T-cell (primary cell): ENCODE results near the gene C16orf89. TPM values are rescaled to one million over a fixed set of nuclear protein-coding genes. Genes with fewer than 3 reads are reported as not detected.
"Not testable (repeated sequence)": the region's sequence is repeated elsewhere in the genome, so short reads cannot be mapped to it uniquely, and the experiment has no call there.

Experiments used
- ATAC-seq, 4 experiments: fragments of 200-7000 bp in 3 of 4; fragments of 150-1000 bp in 1 of 4; cut with Tn5 transposase; replicated peaks in 1 of 4; 1 replicate in 3 of 4; 2 replicates in 1 of 4; pipeline ENCODE4 v1.10.0; 2021; ENCODE audit warnings: moderate library complexity in 3 of 4, mild to moderate bottlenecking in 2 of 4, moderate number of reproducible peaks in 1 of 4
- CTCF ChIA-PET, 2 donors: fragments of 300-600 bp; sonication (Branson Sonifier 250); formaldehyde crosslinking; loops; one replicate each; lab custom pipeline; 2022; ENCODE audit warnings: antibody characterized with exemption in 2 of 2; lab: Charles Lee
- POLR2A ChIA-PET, 2 donors: fragments of 300-600 bp; sonication (Branson Sonifier 250); formaldehyde crosslinking; loops; one replicate each; lab custom pipeline; 2022; ENCODE audit warnings: antibody characterized with exemption in 2 of 2; lab: Charles Lee
- DNase-seq, 35 experiments: peaks; one replicate each; pipeline versions ENCODE4 v3.0.0 to v3.0.0-alpha.2; 2013 to 2023
- H3K27ac ChIP-seq: one replicate; pipeline ENCODE4 v1.5.1; 2013; ENCODE audit warnings: low read length
- H3K27me3 ChIP-seq, 2 experiments: replicated peaks in 1 of 2; 1 replicate in 1 of 2; 2 replicates in 1 of 2; pipeline versions ENCODE4 v1.6.1 to v1.7.0; 2013; ENCODE audit warnings: low read length in 1 of 2, mixed read lengths in 1 of 2; ENCODE audit not compliant: control insufficient read depth in 2 of 2, insufficient read depth in 2 of 2; ENCODE audit errors: extremely low read depth in 1 of 2
- H3K36me3 ChIP-seq, 2 donors: 1 replicate in 1 of 2; 2 replicates in 1 of 2; pipeline versions ENCODE4 v1.6.1 to v1.7.0; 2013; ENCODE audit warnings: low read length in 1 of 2; ENCODE audit not compliant: control insufficient read depth in 2 of 2, insufficient read depth in 1 of 2; ENCODE audit errors: extremely low read depth in 1 of 2
- H3K4me1 ChIP-seq, 2 experiments: 1 replicate in 1 of 2; 2 replicates in 1 of 2; pipeline versions ENCODE4 v1.6.1 to v1.7.0; 2013; ENCODE audit warnings: low read length in 2 of 2, mixed read lengths in 1 of 2; ENCODE audit not compliant: insufficient read depth in 2 of 2, control insufficient read depth in 1 of 2; ENCODE audit errors: extremely low read depth in 1 of 2
- H3K4me3 ChIP-seq, 2 donors: 1 replicate in 1 of 2; 2 replicates in 1 of 2; pipeline versions ENCODE4 v1.5.1 to v1.7.0; 2013; ENCODE audit warnings: mild to moderate bottlenecking in 2 of 2, low read length in 1 of 2, moderate library complexity in 1 of 2; ENCODE audit not compliant: control insufficient read depth in 1 of 2; ENCODE audit errors: extremely low read depth in 1 of 2
- H3K9me3 ChIP-seq: 2 replicates; pipeline ENCODE4 v1.7.0; 2013
- H3K27ac Mint-ChIP-seq, 2 donors: one replicate each; pipeline ENCODE4 v1.8.0; 2020 to 2021; ENCODE audit warnings: mild to moderate bottlenecking in 2 of 2, mixed read lengths in 2 of 2
- H3K27me3 Mint-ChIP-seq, 2 donors: one replicate each; pipeline ENCODE4 v1.8.0; 2021 to 2022; ENCODE audit warnings: mixed read lengths in 2 of 2
- H3K36me3 Mint-ChIP-seq: one replicate; pipeline ENCODE4 v1.8.0; 2021; ENCODE audit warnings: mixed read lengths
- H3K4me1 Mint-ChIP-seq, 3 donors: one replicate each; pipeline ENCODE4 v1.8.0; 2020 to 2022; ENCODE audit warnings: mixed read lengths in 3 of 3, mild to moderate bottlenecking in 1 of 3
- H3K4me3 Mint-ChIP-seq, 3 donors: one replicate each; pipeline ENCODE4 v1.8.0; 2020 to 2022; ENCODE audit warnings: mild to moderate bottlenecking in 3 of 3, mixed read lengths in 3 of 3, moderate library complexity in 3 of 3
- H3K9me3 Mint-ChIP-seq, 3 donors: one replicate each; pipeline ENCODE4 v1.8.0; 2020 to 2022; ENCODE audit warnings: mixed read lengths in 3 of 3
- WGBS: methylation state at CpG from one replicate; pipeline ENCODE4 v1.1.5; 2013; ENCODE audit warnings: missing lambda C conversion rate; ENCODE audit not compliant: insufficient coverage; 5-methylcytosine and 5-hydroxymethylcytosine counted together
- total RNA-seq, 35 experiments: library from RNA in 6 of 35; stranded (reverse) in 6 of 35; fragments of 120-200 nt in 1 of 35; gene quantifications; one replicate each; pipeline versions ENCODE4 v1.2.1 to v1.2.4 and lab custom pipeline; 2013 to 2026

Gene C16orf89, protein sequence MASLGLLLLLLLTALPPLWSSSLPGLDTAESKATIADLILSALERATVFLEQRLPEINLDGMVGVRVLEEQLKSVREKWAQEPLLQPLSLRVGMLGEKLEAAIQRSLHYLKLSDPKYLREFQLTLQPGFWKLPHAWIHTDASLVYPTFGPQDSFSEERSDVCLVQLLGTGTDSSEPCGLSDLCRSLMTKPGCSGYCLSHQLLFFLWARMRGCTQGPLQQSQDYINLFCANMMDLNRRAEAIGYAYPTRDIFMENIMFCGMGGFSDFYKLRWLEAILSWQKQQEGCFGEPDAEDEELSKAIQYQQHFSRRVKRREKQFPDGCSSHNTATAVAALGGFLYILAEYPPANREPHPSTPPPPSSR
- total RNA-seq (under 1 TPM in 2 of 5 donors, not detected in 3; 0.62 to 0.79 TPM), total RNA-seq (lab: John Stamatoyannopoulos, UW) (0 to 0.06 (median 0) reads per million in 29 experiments)
- total RNA-seq (2013), result 0.53 TPM

DNA sequence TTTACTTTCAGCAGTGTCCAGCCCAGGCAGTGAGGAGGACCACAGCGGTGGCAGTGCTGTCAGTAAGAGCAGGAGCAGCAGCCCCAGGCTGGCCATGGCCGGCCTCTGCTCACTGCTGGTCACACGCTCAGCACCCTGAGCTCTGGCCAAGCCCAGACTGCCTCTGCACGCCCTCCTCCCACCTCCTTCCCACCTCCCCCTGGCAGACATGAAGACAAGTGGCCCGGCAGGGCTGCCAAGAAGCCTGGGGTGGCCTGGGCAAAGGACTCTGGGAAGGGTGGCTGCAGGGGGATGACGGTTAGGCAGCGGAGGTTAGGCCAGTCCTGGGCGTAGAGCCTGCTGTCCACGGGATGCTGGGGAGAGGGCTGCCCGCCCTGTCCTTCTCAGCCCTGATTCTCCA lies at the start of gene C16orf89:
C16orf89 (minus strand) TSS at position 144 of the 400 bp plus-strand sequence; CDS start at position 96, 48 bp downstream.
- Histone ChIP-seq H3K36me3 (no peaks in the 10 kb centered on the region), H3K27ac (no peak within 1 kb of the TSS), H3K27me3 (peaks cover 0 to 10% of the 10 kb centered on the region in 2 experiments), H3K4me1 (peaks cover 0 to 1% of the 10 kb centered on the region in 2 experiments), H3K4me3 (no peak within 1 kb of the TSS), H3K9me3 (no peaks in the 10 kb centered on the region)
- H3K27me3 Mint-ChIP-seq, result peaks cover 0 to 5% of the 10 kb centered on the region in 2 donors
- H3K27ac Mint-ChIP-seq, result no peak within 1 kb of the TSS
- no peaks in the 10 kb centered on the region for H3K9me3 Mint-ChIP-seq
- H3K36me3 Mint-ChIP-seq, result no peaks in the 10 kb centered on the region
- H3K4me3 Mint-ChIP-seq, result no peak within 1 kb of the TSS
- POLR2A ChIA-PET, result no interaction called here
- CTCF ChIA-PET, result no interaction called here
- H3K4me1 Mint-ChIP-seq, result peaks cover 2% of the 10 kb centered on the region in 3 donors
- WGBS, result 83% methylated on average over 8 of the region's 10 CpGs
- ATAC-seq, result no peak
- DNase-seq, result no peak

DNA sequence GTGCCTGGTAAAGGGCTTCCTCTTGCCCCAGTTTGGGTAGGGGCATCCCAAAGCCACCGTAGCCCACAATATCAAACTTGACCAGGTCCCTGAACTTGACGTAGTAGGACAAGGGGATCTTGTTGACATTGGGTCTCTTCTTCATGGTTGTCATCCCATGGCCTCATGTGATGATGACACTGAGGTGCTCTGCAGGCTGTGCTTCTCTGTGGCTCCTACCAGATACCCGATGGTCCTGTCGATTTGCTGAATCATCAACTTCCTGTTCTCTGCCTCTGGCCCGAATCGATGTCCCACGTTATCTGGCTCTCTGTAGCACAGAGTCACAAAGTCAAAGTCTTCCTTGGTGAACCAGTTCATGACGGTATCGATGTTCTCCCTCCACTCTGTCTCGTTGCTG lies 45.2 kb upstream of the C16orf89 start:
- ATAC-seq, H3K4me3 Mint-ChIP-seq, H3K9me3 Mint-ChIP-seq, DNase-seq, H3K27ac Mint-ChIP-seq, H3K27ac ChIP-seq, H3K36me3 ChIP-seq, POLR2A ChIA-PET, H3K27me3 ChIP-seq, H3K4me1 ChIP-seq, H3K36me3 Mint-ChIP-seq, H3K4me1 Mint-ChIP-seq, H3K4me3 ChIP-seq, H3K9me3 ChIP-seq, CTCF ChIA-PET: not testable (repeated sequence)
- 65% methylated on average over 4 of the region's 10 CpGs for WGBS
- peaks cover 4 to 11% of the 10 kb centered on the region in 2 donors for H3K27me3 Mint-ChIP-seq

DNA sequence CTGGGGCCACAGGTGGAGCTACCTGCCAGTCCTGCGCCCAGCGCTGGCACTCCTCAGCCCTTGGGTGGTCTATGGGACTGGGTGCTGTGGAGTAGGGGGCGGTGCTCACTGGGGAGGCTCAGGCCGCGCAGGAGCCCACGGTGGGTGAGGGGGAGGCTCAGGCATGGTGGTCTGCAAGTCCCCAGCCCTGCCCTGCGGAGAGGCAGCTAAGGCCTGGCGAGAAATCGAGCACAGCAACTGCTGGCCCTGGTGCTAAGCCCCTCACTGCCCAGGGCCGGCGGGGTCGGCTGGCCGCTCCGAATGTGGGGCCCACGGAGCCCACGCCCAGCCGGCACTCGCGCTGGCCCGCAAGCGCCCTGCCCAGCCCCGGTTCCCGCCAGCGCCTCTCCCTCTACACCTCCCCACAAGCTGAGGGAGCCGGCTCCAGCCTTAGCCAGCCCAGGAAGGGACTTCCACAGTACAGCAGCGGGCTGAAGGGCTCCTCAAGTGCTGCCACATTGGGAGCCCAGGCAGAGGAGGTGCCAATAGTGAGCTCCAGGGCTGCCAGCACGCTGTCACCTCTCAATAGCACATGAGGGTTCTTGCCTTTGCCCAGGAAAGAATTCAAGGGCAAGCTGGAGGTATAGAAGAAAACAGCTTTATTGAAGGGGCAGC lies 42.9 kb upstream of the C16orf89 start:
- peaks cover 4 to 9% of the 10 kb centered on the region in 2 donors for H3K27me3 Mint-ChIP-seq
- CTCF ChIA-PET, result no interaction called here
- no peak for ATAC-seq
- no peak overlapping the region for H3K27ac Mint-ChIP-seq
- Histone ChIP-seq H3K4me3 (no peak overlapping the region), H3K27ac (no peak overlapping the region), H3K4me1 (no peaks in the 10 kb centered on the region), H3K36me3 (no peaks in the 10 kb centered on the region), H3K9me3 (no peaks in the 10 kb centered on the region), H3K27me3 (peaks cover 0 to 5% of the 10 kb centered on the region in 2 experiments)
- no peaks in the 10 kb centered on the region for H3K9me3 Mint-ChIP-seq
- no peaks in the 10 kb centered on the region for H3K4me1 Mint-ChIP-seq
- H3K4me3 Mint-ChIP-seq, result no peak overlapping the region
- POLR2A ChIA-PET, result no interaction called here
- 87% methylated on average over 14 of the region's 27 CpGs for WGBS
- no peaks in the 10 kb centered on the region for H3K36me3 Mint-ChIP-seq
- no peak for DNase-seq

DNA sequence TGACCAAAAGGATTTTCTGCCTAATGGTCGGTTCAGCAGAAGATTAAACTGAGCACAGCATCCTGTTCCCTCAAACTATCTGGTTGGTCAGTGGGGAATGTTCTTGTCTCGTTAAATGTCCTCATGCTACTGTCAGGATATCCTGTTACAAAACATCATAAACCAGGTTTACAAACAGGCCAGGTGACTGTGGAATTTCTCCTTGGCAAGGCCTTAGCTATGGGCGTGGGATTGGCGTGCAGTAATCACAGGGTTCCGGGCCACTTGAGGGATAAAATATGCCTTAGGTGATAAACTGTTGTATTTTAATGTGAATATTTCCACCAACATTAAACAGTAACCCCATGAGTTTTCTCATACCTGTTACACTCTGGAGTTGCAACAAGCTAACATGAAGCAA lies 39.3 kb upstream of the C16orf89 start:
- H3K36me3 ChIP-seq, H3K4me3 Mint-ChIP-seq, H3K9me3 ChIP-seq, H3K4me3 ChIP-seq, H3K27me3 Mint-ChIP-seq, H3K36me3 Mint-ChIP-seq, H3K4me1 ChIP-seq, H3K4me1 Mint-ChIP-seq, H3K27ac Mint-ChIP-seq, CTCF ChIA-PET, POLR2A ChIA-PET, H3K27ac ChIP-seq, H3K27me3 ChIP-seq, ATAC-seq, H3K9me3 Mint-ChIP-seq, DNase-seq: not testable (repeated sequence)
- no CpG with 5 or more reads among the region's 5 CpGs for WGBS

DNA sequence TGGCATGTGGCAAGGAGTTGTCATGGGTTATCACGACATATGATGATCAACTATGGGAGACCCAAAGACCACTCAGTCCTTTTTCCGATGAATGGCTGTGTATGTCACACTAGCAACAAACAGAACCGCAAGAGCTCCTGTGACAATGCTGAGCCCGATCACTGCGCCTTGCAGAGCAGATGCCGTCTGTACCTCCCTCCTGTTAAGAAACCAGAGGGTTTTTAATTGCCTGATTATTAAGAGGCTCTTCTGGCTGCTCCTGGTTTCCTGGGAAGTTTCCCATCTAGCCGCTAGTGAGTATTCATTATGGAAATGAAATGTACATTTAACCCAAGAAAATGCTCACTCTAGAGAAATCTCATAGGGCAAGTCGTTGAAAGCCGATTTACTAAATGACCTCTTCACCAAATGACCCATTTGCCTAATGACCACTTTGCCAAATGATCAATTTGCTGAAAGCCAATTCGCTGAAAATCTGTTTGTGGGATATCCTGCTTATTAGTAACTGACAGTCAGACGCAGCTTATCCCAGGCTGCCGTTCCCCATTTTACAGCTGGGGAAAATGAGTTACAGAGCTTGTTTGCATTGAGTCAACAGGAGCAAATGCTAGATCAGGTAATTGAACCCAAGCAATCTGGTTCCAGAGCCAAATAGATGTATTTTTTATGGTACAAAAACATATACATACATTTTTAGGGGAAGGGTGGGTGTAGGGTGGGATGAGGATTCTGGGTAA lies 37.7 kb upstream of the C16orf89 start:
- H3K4me3 Mint-ChIP-seq, CTCF ChIA-PET, H3K4me3 ChIP-seq, H3K4me1 Mint-ChIP-seq, H3K27ac Mint-ChIP-seq, H3K27me3 ChIP-seq, H3K4me1 ChIP-seq, DNase-seq, ATAC-seq, H3K36me3 ChIP-seq, H3K9me3 Mint-ChIP-seq, H3K36me3 Mint-ChIP-seq, H3K9me3 ChIP-seq, H3K27ac ChIP-seq, H3K27me3 Mint-ChIP-seq: not testable (repeated sequence)
- POLR2A ChIA-PET, result interaction anchor here in 1 of 2 donors (0.6 kb wide), 1 partner anchor 66 kb away, joined by 3 read pairs; no protein-coding TSS in a partner anchor
- WGBS, result 92% methylated on average over 2 of the region's 12 CpGs

DNA sequence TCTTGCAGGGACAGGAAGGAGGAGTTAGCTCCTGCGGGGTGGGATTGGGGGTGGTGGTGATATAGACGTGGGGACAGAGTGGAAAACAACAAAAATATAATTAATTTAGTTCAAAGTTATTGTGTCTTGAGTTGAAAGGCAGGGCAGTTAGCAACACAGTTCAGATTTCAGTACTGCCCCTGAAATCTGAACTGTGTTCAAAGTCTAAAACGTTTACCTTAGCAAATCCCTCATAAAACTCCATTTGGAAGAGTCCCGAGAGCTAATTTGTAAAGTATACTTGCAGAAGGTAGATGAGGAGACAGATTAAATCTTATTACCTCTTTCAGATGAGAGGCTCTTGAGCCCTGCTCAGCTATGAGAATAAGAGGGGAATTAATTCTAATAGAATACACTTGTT lies 33.4 kb upstream of the C16orf89 start:
- peak overlapping the region; percentile 89 to 92 (median 89) for H3K4me3 Mint-ChIP-seq
- H3K9me3 ChIP-seq, H3K4me1 ChIP-seq, H3K27me3 ChIP-seq, H3K27ac ChIP-seq, H3K9me3 Mint-ChIP-seq, ATAC-seq, DNase-seq, H3K27me3 Mint-ChIP-seq, H3K36me3 Mint-ChIP-seq, H3K36me3 ChIP-seq, H3K4me3 ChIP-seq: not testable (repeated sequence)
- ChIA-PET CTCF (interaction anchor here in 1 of 2 donors (1.0 kb wide), 1 partner anchor 475 kb away, joined by 3 read pairs; the partner anchor contains the start of gene MGRN1), POLR2A (interaction anchor here in 1 of 2 donors (0.6 kb wide), 1 partner anchor 203 kb away, joined by 3 read pairs; no protein-coding TSS in a partner anchor)
- WGBS, result no CpG with 5 or more reads among the region's 4 CpGs
- peak overlapping the region; percentile 57 to 83 for H3K27ac Mint-ChIP-seq
- H3K4me1 Mint-ChIP-seq, result peaks cover 10 to 18% (median 14%) of the 10 kb centered on the region in 3 donors
